GM21423 (cell line): Measurements from ENCODE around the gene NR1H4.
"Not testable (repeated sequence)": the region's sequence is repeated elsewhere in the genome, so short reads cannot be mapped to it uniquely, and the experiment has no call there.

Source experiments
- ATAC-seq: cut with Tn5 transposase; IDR thresholded peaks from one replicate; pipeline ENCODE4 v1.9.1; 2021; ENCODE audit warnings: mild to moderate bottlenecking, moderate library complexity; ENCODE audit not compliant: unreplicated experiment

NR1H4 gene

DNA sequence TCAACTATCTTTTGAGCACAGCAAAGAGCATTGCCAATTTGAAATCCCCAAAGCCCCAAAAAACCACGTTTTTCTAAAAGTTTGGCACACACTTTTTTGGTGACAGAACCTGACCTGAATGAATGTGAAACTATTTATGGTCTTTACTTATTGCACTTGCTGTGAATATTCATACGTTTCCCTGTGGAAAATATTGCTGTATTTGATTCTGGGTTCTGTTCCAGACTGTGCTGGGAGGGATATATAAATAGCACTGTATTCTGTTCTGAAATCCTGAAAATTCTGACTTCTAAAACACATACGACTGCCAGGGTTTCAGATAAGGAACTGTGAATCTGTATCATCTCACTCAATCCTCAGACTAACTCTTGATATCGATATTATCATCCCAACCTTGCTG is 35.1 kb downstream of the NR1H4 start:
- no peak for ATAC-seq

DNA sequence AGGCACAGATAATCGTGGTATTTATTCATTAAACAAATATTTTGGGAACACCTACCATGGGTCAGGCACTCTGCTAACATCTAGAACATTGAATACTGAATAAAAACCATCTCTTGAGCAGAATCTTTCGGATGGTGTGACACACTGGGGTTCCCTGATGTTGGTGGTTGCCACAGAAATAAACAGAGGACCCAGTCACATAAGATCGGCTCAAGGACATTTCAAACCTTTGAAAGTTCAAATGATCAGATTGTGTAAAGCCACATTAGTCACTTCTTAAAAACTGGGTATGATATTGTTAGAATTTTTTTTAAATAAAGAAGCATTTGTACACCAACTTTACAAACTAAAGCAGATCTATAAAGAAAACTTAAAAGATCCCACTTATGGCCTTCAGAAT is 39.0 kb downstream of the NR1H4 start:
- no peak for ATAC-seq

DNA sequence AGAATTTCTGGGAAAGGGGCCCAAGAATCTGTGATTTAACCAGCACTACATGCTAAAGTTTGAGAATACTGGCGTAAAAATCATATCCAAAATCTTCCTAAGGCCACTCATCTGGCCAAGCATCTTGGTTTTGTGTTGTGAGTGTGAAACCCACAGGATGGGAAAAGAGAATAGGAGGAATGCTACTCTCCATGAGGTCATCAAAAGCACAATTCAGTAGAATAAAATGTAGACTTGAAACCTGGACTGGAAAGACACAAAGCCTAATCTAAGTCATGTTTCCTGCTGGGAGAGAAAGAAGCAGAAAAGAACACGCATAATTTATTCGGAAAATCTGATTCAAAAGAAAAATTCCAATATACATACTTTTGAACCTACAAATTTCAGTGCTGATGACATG is 42.3 kb downstream of the NR1H4 start:
- no peak for ATAC-seq

DNA sequence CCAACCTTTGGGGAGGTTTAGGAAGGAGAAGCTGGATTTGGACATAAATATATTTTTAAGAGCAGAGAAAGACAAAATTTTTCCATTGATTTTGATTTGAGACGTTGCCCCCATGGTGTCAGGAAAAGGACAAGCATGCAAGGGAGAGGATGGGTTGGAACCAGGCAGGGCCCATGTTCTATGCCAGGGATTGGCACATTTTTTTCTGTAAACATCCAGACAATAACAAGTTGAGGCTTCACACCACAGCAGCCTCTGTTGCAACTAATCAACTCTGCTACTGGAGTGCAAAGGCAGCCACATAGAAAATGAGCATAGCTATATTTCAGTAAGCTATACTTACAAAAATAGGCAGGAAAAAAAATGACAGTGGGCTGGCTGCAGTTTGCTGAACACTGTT is 44.7 kb downstream of the NR1H4 start:
- ATAC-seq = no peak

DNA sequence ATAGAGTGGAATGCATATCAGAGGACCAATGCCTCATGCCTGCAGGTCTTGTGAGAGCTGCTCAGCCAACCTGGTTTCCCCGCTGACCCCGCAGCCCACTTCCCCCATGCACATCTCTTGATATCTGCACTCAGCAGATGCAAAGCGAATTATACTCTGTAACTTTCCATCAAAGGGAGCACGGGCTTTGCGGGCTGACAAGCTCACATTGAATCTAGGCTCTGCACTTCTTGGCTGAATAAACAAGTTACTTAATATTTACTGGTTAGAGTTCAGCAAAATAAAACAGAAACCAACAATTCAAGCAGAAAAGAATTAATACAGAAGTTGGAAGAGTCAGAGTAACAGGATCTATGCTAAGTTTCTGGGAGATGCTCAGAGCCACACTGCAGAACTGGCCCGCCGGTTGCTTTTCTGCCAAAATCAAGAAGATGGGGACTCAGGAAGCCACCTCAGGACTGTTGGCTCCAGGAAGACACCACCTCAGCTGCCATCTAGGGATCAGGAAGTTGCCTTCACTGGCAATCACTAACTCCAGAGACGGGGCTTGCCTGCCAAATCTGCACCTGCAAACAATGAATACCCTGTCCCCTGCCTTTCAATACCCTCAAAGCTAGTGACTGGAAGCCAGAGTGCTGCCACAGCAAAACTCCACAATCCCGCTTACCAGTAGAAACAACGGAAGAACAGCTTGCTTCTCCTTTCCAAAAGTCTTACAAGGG is 46.5 kb downstream of the NR1H4 start:
- ATAC-seq = no peak

DNA sequence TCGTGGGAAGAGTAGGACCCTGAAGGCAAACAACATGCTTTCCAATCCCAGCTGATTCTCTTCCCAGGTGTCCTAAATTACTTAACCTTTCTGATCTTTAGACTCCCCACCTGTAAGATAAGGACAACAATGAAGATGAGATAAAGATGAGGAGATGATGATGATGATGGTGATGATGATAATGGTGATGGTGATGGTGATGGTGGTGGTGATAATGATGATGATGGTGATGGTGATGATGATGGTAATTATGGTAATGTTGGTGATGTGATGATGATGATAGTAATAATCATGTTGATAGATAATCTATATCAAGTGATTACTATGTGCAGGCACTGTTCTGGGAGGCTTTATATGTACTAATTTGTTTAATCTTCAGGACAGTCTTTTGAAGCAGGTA is 48.3 kb downstream of the NR1H4 start:
- no peak for ATAC-seq

DNA sequence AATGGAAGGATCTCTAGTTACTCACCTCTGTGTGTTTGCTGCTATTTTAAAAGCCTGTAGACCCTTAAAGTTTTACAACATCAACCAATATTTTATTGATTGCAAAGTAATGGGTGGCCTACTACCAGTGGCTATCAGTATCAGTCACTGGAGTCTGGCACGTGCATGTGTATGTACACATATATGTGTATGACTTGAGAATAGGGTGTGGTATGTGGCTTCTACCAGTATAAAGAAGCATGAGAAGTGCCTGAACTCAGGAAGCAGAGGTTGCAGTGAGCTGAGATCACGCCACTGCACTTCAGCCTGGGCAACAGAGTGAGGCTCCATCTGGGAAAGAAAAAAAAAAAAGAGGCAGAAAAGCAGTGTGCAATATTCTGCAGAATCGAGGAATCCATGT is 54.4 kb downstream of the NR1H4 start:
- no peak for ATAC-seq

DNA sequence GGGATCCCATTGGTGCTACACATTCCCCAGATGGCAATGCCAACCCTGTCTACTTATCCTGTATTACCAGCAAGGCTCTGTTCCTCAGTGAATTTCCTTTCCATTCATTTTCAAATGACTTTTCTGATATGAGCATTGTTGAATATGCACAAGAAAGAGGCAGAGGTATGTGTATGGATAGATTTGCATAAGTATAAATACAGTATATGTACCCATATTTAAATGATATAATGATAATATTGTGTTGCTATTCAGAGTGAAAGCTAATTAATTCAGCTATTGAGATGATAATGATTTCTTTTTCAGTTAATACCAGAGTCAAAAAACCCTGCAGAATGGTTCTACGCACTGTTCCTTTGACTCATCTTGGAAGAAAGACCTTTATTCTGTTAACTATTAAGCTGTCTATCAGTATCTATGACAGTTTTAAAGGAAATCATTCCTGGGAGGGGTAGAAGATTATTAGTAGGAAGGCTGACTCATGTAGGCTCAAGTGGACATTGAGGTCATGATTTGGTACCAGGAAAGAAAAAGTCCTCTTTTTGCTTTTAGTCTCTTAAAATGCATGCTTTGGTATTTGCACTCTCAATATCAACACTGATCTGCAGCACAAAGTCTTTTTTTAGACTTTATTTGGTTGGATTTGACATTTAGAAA is 54.9 kb downstream of the NR1H4 start:
- no peak for ATAC-seq

DNA sequence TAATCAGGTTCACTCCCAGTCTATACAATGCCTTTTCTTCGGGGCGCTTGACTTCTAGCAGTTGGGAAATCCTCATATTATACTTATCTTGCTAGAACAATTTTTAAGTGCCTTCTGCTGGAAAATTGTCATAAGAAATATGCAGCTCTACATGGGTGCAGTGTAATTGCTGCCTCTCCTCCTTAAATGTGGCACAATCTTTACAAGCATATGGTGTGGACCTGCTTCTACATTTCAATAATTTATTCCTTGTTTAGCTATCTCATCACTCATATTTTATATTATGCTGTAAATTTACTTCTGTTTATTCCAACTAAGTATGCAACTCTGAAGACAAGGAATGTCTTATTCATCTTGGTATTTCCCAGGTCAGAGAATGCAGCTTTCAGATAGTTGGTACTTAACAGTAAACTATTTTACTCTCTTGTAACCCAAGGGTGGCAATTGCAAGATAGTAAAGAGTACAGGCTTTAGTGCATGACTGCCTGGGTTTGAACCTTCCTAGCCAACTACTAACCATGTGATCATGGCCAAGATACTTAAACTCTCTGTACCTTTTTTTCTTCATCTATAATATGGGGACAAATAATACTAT is 56.2 kb downstream of the NR1H4 start:
- ATAC-seq = no peak

DNA sequence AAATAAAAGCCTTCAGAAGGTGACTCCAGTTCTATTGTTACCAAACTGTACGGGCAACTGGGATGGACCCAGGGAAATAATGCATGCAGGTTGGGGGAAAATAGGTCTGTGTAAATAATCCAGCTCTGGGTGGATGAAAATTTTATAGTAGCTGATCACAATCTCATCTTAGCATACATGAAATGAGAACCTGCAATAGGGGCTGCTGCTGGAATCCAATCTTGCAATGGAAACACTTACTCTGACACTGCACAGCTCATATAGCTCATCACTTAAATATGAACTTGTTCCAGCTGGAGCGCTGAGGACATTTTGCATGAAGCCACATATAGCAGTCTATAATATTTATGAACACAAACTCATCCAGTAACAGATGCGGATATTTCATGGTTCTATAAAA is 59.7 kb downstream of the NR1H4 start:
- no peak for ATAC-seq

DNA sequence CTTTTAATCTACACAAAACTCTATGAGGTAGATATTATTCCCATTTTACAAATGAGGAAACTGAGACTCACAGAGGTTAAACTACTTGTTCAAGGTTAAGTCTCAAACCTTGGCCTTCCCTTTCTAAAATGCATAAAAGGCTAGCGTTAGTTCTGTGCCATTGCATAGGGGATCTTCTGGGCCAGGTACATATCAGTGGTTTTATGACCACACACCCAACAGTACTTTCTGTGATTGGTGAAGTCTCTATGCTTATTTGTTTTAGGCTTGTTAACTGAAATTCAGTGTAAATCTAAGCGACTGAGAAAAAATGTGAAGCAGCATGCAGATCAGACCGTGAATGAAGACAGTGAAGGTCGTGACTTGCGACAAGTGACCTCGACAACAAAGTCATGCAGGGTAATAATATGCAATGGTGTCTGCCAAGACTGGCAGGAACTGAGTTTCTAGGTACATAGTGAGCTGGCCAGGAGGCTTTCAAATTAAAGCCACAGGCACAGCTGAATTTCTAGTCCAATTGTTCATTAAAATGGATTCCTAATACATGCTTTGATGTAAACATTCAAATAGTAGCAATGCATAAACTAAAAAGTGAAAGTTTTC is 61.1 kb downstream of the NR1H4 start:
- no peak for ATAC-seq

DNA sequence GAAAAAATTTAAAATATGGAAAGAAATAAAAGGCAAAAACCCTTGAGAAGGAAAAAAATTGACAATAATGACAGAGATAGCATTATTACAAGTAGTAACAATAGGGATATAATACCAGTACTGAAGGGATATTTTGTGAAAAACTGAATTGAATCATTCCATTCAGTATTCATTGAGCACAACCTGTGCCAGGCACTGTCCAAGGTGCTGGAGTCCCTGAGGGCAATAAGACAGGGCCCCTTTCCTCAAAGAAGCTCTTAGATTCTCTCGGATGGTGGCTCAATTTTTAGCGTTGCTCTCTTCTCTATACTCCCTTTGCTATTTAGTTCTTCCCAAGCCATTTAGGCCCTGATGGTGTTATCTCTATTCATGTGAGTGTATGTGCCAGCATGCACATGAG is 65.5 kb downstream of the NR1H4 start:
- no peak for ATAC-seq

DNA sequence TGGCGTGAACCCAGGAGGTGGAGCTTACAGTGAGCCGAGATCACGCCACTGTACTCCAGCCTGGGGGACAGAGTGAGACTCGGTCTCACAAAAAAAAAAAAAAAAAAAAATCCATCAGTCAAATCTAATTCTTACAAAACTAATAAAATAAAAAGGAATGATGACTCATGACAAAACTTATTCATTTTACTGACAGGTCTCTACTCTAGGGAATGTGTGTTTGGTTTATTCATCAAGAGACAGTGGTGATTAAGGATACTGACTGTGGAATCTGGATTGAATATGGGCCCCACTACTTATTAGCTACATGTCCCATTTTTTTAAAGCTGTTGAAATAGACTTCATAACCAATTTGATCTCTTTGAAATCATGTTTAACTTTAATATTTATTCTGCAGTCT is 70.5 kb downstream of the NR1H4 start:
- ATAC-seq = no peak

DNA sequence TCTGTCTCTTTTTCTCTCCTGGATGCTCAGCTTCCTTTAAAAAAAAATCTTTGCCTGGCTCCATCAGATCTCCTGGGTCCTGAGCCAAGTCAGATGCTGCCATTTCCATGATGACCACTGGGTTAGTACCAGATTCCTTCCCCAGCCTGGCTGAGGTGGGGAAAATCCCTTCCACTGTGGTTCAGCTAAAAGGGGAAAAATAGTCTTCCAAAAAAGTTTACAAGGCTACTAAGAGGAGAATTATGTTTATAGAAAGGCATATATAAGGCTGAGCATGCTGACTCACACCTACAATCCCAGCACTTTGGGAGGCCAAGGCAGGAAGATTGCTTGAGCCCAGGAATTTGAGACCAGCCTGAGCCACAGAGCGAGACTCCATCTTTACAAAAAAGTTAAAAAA is 71.4 kb downstream of the NR1H4 start:
- no peak for ATAC-seq

DNA sequence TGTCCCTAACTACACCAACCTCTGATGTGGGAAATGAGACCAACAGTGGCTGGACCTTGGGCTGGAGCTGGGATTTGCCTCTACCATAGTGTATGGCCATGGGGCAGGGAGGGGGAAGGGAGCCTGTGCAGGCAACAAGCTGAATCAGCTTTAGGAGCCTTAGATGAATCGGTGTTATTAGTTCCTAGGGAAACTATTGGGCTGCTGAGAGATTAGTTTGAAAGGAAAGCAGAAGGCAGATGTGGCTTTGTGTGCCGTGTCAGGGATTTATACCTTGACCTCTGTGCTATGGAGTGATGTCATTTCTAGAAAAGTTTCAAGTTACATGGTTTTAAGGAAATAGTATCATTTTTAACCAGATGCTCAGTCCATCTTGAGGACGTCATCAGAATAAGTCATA is 80.3 kb downstream of the NR1H4 start:
- no peak for ATAC-seq

DNA sequence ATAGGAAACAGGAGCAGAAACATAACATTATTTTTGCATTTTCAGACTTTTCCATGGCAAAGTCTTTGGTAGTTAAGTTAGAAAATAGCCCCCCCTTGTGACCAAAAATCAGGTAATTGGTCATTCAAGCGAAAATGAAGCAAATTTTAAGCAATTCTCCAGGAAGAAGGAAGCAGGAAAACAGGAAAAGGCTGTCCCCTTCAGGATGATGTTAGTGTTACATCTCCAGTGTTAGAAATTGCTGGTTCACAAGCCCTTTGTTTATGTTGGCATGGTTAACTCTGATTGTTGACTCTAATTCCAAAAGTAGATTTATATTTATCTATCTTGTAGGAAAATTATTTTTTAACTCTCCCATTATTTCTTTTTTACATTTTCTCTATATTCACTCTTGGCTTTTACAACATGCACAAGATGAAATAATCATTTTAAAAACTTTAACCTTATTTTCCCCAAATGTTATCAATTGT is 81.0 kb downstream of the NR1H4 start:
- no peak for ATAC-seq

DNA sequence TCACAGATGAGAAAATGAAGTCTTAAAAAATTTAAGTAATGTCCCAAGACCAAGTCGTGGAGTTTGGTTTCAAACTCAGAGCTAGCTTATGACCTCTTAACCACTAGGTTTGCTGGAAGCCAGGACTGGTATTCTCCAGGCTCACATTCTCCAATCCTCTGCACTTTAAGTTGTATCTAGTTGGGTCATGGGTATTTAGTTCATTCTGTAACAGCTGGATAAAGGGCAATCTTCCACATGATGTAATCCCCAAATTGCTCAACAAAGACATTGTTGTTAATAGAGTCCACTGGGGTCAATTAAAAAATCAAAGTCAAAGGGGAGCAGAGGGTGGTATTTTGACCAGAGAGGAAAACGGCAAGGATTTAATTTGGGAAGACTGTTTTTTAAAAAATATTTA is 82.1 kb downstream of the NR1H4 start:
- ATAC-seq = no peak

DNA sequence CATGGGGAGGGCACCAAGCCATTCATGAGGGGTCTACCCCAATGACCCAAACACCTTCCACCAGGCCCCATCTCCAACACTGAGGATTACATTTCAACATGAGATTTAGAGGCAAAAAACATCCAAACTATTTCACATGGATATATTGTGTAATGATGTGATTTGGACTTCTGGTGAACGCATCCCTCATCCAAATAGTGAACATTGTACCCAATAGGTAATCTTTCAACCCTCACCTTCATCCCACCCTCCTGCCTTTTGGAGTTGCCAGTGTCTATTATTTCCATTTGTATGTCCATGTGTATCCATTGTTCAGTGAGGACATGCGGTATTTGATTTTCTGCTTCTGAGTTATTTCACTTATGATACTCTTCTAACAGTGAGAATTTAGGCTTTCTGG is 83.7 kb downstream of the NR1H4 start:
- no peak for ATAC-seq

DNA sequence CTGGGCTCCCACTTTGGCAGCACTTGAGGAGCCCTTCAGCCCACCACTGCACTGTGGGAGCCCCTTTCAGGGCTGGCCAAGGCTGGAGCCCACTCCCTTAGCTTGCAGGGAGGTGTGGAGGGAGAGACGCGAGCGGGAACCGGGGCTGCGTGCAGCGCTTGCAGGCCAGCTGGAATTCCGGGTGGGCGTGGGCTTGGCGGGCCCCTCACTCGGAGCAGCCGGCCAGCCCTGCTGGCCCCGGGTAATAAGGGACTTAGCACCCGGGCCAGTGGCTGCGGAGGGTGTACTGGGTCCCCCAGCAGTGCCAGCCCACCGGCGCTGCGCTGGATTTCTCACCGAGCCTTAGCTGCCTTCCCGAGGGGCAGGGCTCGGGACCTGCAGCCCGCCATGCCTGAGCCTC is 85.6 kb downstream of the NR1H4 start:
- ATAC-seq = not testable (repeated sequence)

DNA sequence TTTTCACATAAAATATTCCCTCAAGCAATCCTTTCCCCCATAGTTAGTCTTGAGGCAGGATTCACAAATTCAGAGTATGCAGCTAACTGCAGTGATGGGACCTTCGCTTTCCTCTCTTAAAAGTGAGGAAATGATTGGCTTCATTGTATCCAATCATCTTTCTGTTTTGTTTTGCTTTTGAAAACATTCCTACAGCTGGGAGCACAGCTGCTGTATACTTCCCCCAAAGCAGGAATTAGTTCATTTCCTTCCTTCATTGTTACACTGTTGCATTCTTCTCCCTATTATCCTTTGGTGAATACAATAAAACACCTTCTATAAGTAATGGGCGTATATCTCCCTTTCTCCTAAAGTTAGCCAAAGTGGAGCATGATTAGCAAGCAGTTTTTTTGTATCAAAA is 90.4 kb downstream of the NR1H4 start:
- ATAC-seq = no peak

DNA sequence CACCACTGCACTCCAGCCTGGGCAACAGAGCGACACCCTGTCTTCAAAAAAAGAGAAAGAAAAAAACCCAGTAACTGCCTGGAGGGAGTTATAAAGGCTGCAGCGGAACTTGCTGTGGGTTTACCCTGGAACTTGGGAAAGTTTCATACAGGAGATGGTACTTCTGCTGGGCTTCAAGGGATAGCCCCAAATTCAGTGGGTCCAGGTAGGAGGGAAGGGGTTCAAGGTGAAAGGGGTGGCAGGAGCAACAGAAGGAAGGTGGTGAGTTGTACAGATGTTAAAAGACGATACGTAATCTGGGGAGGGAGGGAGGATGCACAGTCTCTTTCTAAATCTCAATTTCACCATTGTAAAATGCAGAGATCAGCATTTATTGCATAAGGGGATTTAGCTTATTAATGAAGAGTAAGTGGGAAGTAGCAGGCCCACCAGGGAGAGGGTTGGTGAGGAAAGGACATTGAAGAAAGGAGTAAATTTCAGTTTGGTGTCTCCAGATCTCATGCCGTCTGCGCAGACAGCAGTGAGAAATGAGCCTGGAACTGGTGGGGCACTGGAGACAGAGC is 91.3 kb downstream of the NR1H4 start:
- ATAC-seq = no peak
